GM23248 (cell line): ENCODE data around the gene ZSCAN5B. TPM values are rescaled to one million over a fixed set of nuclear protein-coding genes. Genes with fewer than 3 reads are reported as not detected.
"Not testable (repeated sequence)": the region's sequence is repeated elsewhere in the genome, so short reads cannot be mapped to it uniquely, and the experiment has no call there.

Experiments
- DNase-seq: peaks from one replicate; pipeline ENCODE4 v3.0.0-alpha.2; 2015
- H2AFZ ChIP-seq: fragments of 200-600 bp; sonication (generic); 2 replicates; pipeline ENCODE4 v1.6.1; 2016; ENCODE audit warnings: antibody characterized with exemption
- H3F3A ChIP-seq: fragments of 200-600 bp; sonication (generic); 2 replicates; pipeline ENCODE4 v1.6.1; 2016; ENCODE audit warnings: mild to moderate bottlenecking, antibody characterized with exemption, mixed run types; ENCODE audit not compliant: insufficient read depth
- H3K27ac ChIP-seq: fragments of 200-600 bp; sonication (generic); 2 replicates; pipeline ENCODE4 v1.5.1; 2016; ENCODE audit warnings: mild to moderate bottlenecking
- H3K27me3 ChIP-seq: fragments of 200-600 bp; sonication (generic); replicated peaks from 2 replicates; pipeline ENCODE4 v1.6.1; 2016; ENCODE audit warnings: mild to moderate bottlenecking; ENCODE audit not compliant: insufficient read depth
- H3K36me3 ChIP-seq: fragments of 200-600 bp; sonication (generic); 2 replicates; pipeline ENCODE4 v1.6.1; 2016; ENCODE audit warnings: low read depth, mild to moderate bottlenecking
- H3K4me1 ChIP-seq: fragments of 200-600 bp; sonication (generic); 2 replicates; pipeline ENCODE4 v1.6.1; 2016; ENCODE audit warnings: mild to moderate bottlenecking; ENCODE audit not compliant: insufficient read depth
- H3K4me2 ChIP-seq: fragments of 200-600 bp; sonication (generic); one replicate; pipeline ENCODE4 v1.6.1; 2016; ENCODE audit warnings: mild to moderate bottlenecking; ENCODE audit not compliant: unreplicated experiment
- H3K4me3 ChIP-seq: fragments of 200-600 bp; sonication (generic); 2 replicates; pipeline ENCODE4 v1.5.1; 2016; ENCODE audit warnings: mild to moderate bottlenecking
- H3K79me2 ChIP-seq: fragments of 200-600 bp; sonication (generic); 2 replicates; pipeline ENCODE4 v1.6.1; 2016; ENCODE audit warnings: mild to moderate bottlenecking; ENCODE audit not compliant: insufficient read depth
- H3K9ac ChIP-seq: fragments of 200-600 bp; sonication (generic); 2 replicates; pipeline ENCODE4 v1.6.1; 2016; ENCODE audit warnings: mild to moderate bottlenecking
- H3K9me2 ChIP-seq: fragments of 200-600 bp; sonication (generic); 2 replicates; pipeline ENCODE4 v1.6.1; 2016; ENCODE audit warnings: mixed run types, mild to moderate bottlenecking, moderate library complexity; ENCODE audit not compliant: insufficient read depth
- H3K9me3 ChIP-seq: fragments of 200-600 bp; sonication (generic); one replicate; pipeline ENCODE4 v1.6.1; 2017; ENCODE audit warnings: low read depth
- H4K20me1 ChIP-seq: fragments of 200-600 bp; sonication (generic); 2 replicates; pipeline ENCODE4 v1.6.0; 2016; ENCODE audit not compliant: insufficient read depth
- EZH2 ChIP-seq: fragments of 200-600 bp; sonication (generic); IDR thresholded peaks from 2 replicates; pipeline ENCODE4 v1.6.1; 2018; ENCODE audit warnings: antibody characterized with exemption, mild to moderate bottlenecking; ENCODE audit not compliant: insufficient read depth, poor library complexity, severe bottlenecking
- EZH2phosphoT487 ChIP-seq: fragments of 200-600 bp; sonication (generic); IDR thresholded peaks from 2 replicates; pipeline ENCODE4 v1.6.1; 2018; ENCODE audit warnings: antibody characterized with exemption, moderate library complexity, mild to moderate bottlenecking, low read depth; ENCODE audit not compliant: insufficient read depth
- WGBS, 2 experiments: methylation state at CpG; one replicate each; pipeline ENCODE4 v1.1.6; 2015 to 2017; ENCODE audit warnings: low lambda C conversion rate in 2 of 2, low coverage in 1 of 2; ENCODE audit errors: missing lambda C conversion rate in 2 of 2; 5-methylcytosine and 5-hydroxymethylcytosine counted together
- in situ Hi-C: fragments of 300-500 bp; cut with MboI; formaldehyde crosslinking; loops from 2 replicates; pipeline ENCODE4 v1.15.0; 2020
- polyA plus RNA-seq: library from polyadenylated mRNA; unstranded; fragments of >200 nt; fragmentation: Nextera tagmentation; extraction: Ambion mirVana; gene quantifications from 2 replicates; pipeline ENCODE4 v1.2.1, GENCODE V29; 2016
- total RNA-seq: library from RNA; depleted of rRNA; stranded (reverse); fragments of >200 nt; shearing (Covaris generic); gene quantifications from 2 replicates; pipeline ENCODE4 v1.2.3, GENCODE V29; 2014

The ZSCAN5B gene
- total and polyA plus RNA-seq, 2 experiments from 2014 or later = not detected

DNA sequence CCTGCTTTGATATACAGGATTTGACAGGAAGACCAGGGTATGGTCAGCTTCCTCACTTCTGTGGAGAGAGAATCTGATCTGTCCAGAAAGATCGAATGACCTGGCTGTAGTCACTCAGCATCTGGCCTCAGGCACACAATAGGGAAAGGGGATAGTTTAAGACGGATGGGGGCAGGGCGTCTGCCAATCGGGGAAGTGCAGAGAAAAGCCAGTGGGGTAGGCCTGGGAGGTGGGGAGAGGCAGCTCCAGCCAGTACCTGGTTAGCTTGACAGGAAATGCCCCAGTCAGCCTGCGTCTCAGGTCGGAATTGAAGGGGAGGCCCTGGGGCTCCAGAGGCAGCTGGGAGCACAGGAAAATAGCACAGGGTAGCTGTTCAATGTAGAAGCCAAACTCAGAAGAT, 44.1 kb downstream of the ZSCAN5B start:
- WGBS, 2 experiments = 56 to 64% methylated on average over 6 of the region's 6 CpGs
- no peak for TF ChIP-seq EZH2
- TF ChIP-seq EZH2phosphoT487 = no peak
- no peak for DNase-seq
- Histone ChIP-seq H3K36me3 (no peaks in the 10 kb centered on the region), H3K79me2 (peaks cover 29% of the 10 kb centered on the region), H3K4me1 (no peaks in the 10 kb centered on the region), H3K9me2 (no peaks in the 10 kb centered on the region), H2AFZ (no peak overlapping the region), H3K4me3 (no peak overlapping the region), H3F3A (no peaks in the 10 kb centered on the region), H3K9me3 (no peaks in the 10 kb centered on the region), H3K9ac (no peak overlapping the region), H3K4me2 (no peak overlapping the region), H3K27me3 (no peaks in the 10 kb centered on the region), H3K27ac (no peak overlapping the region), H4K20me1 (no peaks in the 10 kb centered on the region)
- in situ Hi-C loops = no loop called here

- no peaks in the 10 kb centered on the region for H3K9me3 ChIP-seq
- no peak overlapping the region for H3K9ac ChIP-seq
- no peaks in the 10 kb centered on the region for H3K9me2 ChIP-seq
- H3K27ac ChIP-seq = no peak overlapping the region
- no peak overlapping the region for H3K4me3 ChIP-seq
- no peak for DNase-seq
- no peaks in the 10 kb centered on the region for H3F3A ChIP-seq
- peaks cover 29% of the 10 kb centered on the region for H3K79me2 ChIP-seq
- H3K27me3 ChIP-seq = no peaks in the 10 kb centered on the region
- in situ Hi-C loops = no loop called here
- no peak for TF ChIP-seq EZH2
- WGBS, 2 experiments = 96 to 97% methylated on average over 2 of the region's 2 CpGs
- no peak overlapping the region for H3K4me2 ChIP-seq
- H2AFZ ChIP-seq = no peak overlapping the region
- H4K20me1 ChIP-seq = no peaks in the 10 kb centered on the region
- H3K36me3 ChIP-seq = no peaks in the 10 kb centered on the region
- H3K4me1 ChIP-seq = no peaks in the 10 kb centered on the region
Measured at GRCh38 chr19:56152644-56153043, 44.9 kb downstream of the ZSCAN5B start.

DNA sequence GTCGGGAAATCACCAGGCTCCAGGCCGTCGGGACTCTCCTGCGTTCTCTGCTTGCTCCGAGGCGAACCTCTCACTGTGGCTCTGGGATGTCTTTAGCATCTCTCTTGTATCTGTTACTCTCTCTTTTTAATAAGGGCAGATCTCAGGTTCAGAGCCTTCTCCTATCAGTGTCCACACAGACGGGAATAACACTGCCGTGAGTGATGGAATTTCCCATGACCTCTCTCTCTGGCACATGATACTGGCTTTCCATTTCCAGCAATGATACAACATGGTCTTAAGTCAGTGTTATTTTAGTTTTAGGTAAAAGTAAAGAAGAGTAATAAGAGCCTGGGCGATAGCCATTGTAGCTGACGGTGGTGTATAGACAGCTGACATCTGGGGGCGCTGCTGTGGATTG, 47.2 kb downstream of the ZSCAN5B start:
- Histone ChIP-seq H2AFZ (no peak overlapping the region), H3K36me3 (no peaks in the 10 kb centered on the region), H3F3A (no peaks in the 10 kb centered on the region), H3K79me2 (peaks cover 32% of the 10 kb centered on the region), H3K27ac (no peak overlapping the region), H4K20me1 (no peaks in the 10 kb centered on the region), H3K9me2 (no peaks in the 10 kb centered on the region), H3K27me3 (no peaks in the 10 kb centered on the region), H3K9me3 (no peaks in the 10 kb centered on the region), H3K4me1 (no peaks in the 10 kb centered on the region), H3K9ac (no peak overlapping the region), H3K4me3 (no peak overlapping the region), H3K4me2 (no peak overlapping the region)
- TF ChIP-seq EZH2 (no peak), EZH2phosphoT487 (no peak)
- 88 to 91% methylated on average over 11 of the region's 11 CpGs for WGBS, 2 experiments
- in situ Hi-C loops = no loop called here
- no peak for DNase-seq

GRCh38 chr19:56149656-56150038, 47.9 kb downstream of the ZSCAN5B start:
- WGBS, 2 experiments = 81% methylated on average over 5 of the region's 5 CpGs
- Histone ChIP-seq H3K4me1 (no peaks in the 10 kb centered on the region), H3K27me3 (no peaks in the 10 kb centered on the region), H3K27ac (no peak overlapping the region), H3K79me2 (peaks cover 39% of the 10 kb centered on the region), H3K9me3 (no peaks in the 10 kb centered on the region), H4K20me1 (no peaks in the 10 kb centered on the region), H3K4me2 (no peak overlapping the region), H3K9ac (no peak overlapping the region), H3K36me3 (no peaks in the 10 kb centered on the region), H2AFZ (no peak overlapping the region), H3F3A (no peaks in the 10 kb centered on the region), H3K9me2 (no peaks in the 10 kb centered on the region), H3K4me3 (no peak overlapping the region)
- TF ChIP-seq EZH2 (no peak), EZH2phosphoT487 (no peak)
- in situ Hi-C loops = no loop called here
- no peak for DNase-seq

- H3K4me3 ChIP-seq, H3K9me3 ChIP-seq, DNase-seq, H4K20me1 ChIP-seq, H3K36me3 ChIP-seq, H3K4me1 ChIP-seq, H3K4me2 ChIP-seq, H2AFZ ChIP-seq, H3K27me3 ChIP-seq, H3K9ac ChIP-seq, in situ Hi-C loops, H3F3A ChIP-seq, H3K27ac ChIP-seq, H3K9me2 ChIP-seq: not testable (repeated sequence)
- H3K79me2 ChIP-seq = peaks cover 44% of the 10 kb centered on the region
- WGBS, 2 experiments = 83 to 93% methylated on average over 6 to 12 of the region's 12 CpGs
Measured at GRCh38 chr19:56148955-56149655, 48.5 kb downstream of the ZSCAN5B start.
